Stimulated activated CD4-positive, alpha-beta T cell treated with anti-CD3 and anti-CD28 coated beads, Interleukin-2, amount 100 ng/mL, for 48 hours (primary cell): ENCODE measurements around the gene PHLPP1.
"Not testable (repeated sequence)": the region's sequence is repeated elsewhere in the genome, so short reads cannot be mapped to it uniquely, and the experiment has no call there.

Experiments used
- DNase-seq, 2 donors: peaks; one replicate each; pipeline ENCODE4 v3.0.0-alpha.2; 2020

PHLPP1 gene

GRCh38 chr18:62899534-62899933 is 184.2 kb downstream of the PHLPP1 start:
- DNase-seq = no peak

- DNase-seq = no peak
Observed at GRCh38 chr18:62900132-62900883, 185.0 kb downstream of the PHLPP1 start.

GRCh38 chr18:62902776-62903175 is 187.4 kb downstream of the PHLPP1 start:
- no peak for DNase-seq

- DNase-seq = no peak
Observed at GRCh38 chr18:62904396-62905285, 189.3 kb downstream of the PHLPP1 start.

- DNase-seq = no peak
Observed at GRCh38 chr18:62912885-62913284, 197.5 kb downstream of the PHLPP1 start.

- DNase-seq = not testable (repeated sequence)
Observed at GRCh38 chr18:62913824-62914223, 198.5 kb downstream of the PHLPP1 start.

- no peak for DNase-seq
Observed at GRCh38 chr18:62914871-62915392, 199.6 kb downstream of the PHLPP1 start.

- DNase-seq = no peak
Observed at GRCh38 chr18:62918361-62918760, 203.0 kb downstream of the PHLPP1 start.

- no peak for DNase-seq
Observed at GRCh38 chr18:62919109-62919838, 203.9 kb downstream of the PHLPP1 start.

- DNase-seq = no peak
Observed at GRCh38 chr18:62925031-62925688, 209.8 kb downstream of the PHLPP1 start.

GRCh38 chr18:62928326-62928725 is 213.0 kb downstream of the PHLPP1 start:
- no peak for DNase-seq

GRCh38 chr18:62933261-62933887 is 218.0 kb downstream of the PHLPP1 start:
- no peak for DNase-seq

GRCh38 chr18:62935994-62936393 is 220.7 kb downstream of the PHLPP1 start:
- DNase-seq = no peak

GRCh38 chr18:62937065-62937464 is 221.7 kb downstream of the PHLPP1 start:
- no peak for DNase-seq

- no peak for DNase-seq
Observed at GRCh38 chr18:62938006-62938405, 222.7 kb downstream of the PHLPP1 start.

GRCh38 chr18:62938487-62938886 is 223.1 kb downstream of the PHLPP1 start:
- DNase-seq = no peak

- no peak for DNase-seq
Observed at GRCh38 chr18:62939433-62939832, 224.1 kb downstream of the PHLPP1 start.

- no peak for DNase-seq
Observed at GRCh38 chr18:62939926-62940325, 224.6 kb downstream of the PHLPP1 start.

- no peak for DNase-seq
Observed at GRCh38 chr18:62942578-62942977, 227.2 kb downstream of the PHLPP1 start.

GRCh38 chr18:62944454-62944853 is 229.1 kb downstream of the PHLPP1 start:
- no peak for DNase-seq

GRCh38 chr18:62948788-62949187 is 233.4 kb downstream of the PHLPP1 start:
- no peak for DNase-seq

- no peak for DNase-seq
Observed at GRCh38 chr18:62950246-62950645, 234.9 kb downstream of the PHLPP1 start.
